Occipital lobe (tissue), 2 donors: Measurements from ENCODE around the gene MUL1. TPM values are rescaled to one million over a fixed set of nuclear protein-coding genes. Genes with fewer than 3 reads are reported as not detected.

Experiments
- DNase-seq: peaks from one replicate; lab custom pipeline; 2025; lab: John Stamatoyannopoulos, UW
- total RNA-seq: library from RNA; depleted of rRNA; stranded (reverse); fragments of >200 nt; gene quantifications from one replicate; pipeline ENCODE4 v1.2.3, GENCODE V29; 2014

Gene MUL1, protein sequence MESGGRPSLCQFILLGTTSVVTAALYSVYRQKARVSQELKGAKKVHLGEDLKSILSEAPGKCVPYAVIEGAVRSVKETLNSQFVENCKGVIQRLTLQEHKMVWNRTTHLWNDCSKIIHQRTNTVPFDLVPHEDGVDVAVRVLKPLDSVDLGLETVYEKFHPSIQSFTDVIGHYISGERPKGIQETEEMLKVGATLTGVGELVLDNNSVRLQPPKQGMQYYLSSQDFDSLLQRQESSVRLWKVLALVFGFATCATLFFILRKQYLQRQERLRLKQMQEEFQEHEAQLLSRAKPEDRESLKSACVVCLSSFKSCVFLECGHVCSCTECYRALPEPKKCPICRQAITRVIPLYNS
- total RNA-seq = 17.5 TPM

DNA sequence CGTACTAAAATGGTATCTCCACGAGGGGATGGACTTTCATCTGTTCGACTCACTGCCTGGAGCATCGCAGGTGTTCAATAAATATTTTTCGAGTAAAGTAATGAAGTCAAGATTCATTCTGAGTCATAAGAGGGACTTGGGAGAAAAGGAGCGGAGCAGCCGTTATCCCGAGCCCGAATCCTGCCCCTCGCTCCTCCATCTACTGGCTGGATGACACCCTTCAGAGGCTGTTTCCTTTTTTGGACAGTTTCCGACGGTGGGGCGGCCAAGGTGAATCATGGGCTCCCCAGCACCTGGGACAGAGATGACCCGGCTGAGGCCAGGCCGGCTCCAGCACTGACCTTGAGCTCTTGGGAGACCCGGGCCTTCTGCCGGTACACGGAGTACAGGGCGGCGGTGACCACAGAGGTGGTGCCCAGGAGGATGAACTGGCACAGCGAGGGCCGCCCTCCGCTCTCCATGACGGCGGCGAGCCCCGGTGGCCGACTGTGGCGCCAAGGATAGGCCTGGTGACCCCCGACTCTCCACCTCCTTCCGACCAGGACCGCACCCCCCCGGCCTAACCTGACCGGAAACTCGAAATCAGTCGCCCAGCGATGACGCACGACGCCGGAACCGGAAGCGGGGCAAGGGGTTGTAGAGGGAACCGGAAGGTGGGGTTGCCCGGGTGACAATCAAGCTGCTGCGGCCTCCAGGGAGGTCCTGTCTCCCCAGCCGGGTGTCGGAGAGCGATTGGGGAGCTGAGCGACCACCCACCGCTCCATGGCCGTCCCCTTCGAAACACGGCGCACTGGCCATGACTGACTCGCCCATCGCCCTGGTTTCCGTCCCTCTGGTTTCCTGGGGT, at the start of gene MUL1:
MUL1 (minus strand) TSS at position 588 of the 847 bp plus-strand sequence; CDS start at position 461, 127 bp downstream.
- peak; percentile 91 for DNase-seq

DNA sequence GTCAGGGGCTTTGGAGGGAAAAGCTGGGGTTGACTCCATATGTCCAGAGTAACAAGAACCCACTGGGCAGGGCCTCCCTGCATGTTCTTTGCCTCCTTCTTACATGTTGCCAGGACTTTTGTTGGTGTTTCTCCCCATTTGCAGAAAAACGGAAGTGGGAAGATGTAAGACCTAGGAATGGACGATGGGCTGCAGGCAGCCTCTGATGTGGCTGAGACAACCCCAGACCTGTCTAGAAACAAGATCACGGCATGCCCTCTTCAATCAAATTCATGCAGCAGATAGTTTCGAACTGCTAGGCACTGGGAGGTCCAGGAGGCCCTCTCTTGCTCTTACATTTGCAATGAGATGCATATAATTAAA, 47.8 kb upstream of the MUL1 start:
- DNase-seq = no peak

DNA sequence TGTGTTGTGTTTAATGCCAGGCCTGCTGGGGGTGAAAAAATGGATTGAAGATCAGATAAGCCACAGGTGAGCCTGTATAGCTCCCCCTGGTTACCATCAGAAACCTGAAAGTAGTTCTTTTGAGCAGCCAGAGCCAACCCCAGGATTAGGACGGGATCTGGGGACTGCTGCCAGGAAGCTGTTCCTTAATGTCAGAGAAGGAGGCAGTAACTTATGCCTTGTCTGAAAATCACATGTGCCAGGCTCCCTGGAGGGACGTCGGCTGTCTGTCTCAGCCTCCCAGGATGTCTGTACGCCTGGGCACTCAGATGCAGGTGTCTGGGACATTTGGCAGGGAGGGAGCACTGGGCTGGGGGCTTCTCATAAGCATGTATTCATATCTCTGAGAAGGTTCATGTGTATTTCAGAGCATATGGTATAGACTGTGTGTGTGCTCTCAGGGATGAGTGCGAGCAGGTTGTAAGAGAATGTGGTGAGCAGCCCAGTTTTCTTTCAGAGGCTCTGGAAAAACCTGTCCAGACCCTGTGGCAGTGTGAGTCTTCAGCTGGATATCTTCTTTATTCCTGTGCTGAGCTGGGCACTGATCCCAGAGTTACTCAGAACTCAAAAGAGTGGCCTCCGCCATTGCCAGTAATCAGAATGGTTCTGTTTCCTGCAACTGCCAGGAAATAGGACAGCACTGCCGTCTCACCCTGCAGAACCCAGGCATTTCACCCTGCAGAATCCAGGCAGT, 47.2 kb upstream of the MUL1 start:
- peak; percentile 34 for DNase-seq

DNA sequence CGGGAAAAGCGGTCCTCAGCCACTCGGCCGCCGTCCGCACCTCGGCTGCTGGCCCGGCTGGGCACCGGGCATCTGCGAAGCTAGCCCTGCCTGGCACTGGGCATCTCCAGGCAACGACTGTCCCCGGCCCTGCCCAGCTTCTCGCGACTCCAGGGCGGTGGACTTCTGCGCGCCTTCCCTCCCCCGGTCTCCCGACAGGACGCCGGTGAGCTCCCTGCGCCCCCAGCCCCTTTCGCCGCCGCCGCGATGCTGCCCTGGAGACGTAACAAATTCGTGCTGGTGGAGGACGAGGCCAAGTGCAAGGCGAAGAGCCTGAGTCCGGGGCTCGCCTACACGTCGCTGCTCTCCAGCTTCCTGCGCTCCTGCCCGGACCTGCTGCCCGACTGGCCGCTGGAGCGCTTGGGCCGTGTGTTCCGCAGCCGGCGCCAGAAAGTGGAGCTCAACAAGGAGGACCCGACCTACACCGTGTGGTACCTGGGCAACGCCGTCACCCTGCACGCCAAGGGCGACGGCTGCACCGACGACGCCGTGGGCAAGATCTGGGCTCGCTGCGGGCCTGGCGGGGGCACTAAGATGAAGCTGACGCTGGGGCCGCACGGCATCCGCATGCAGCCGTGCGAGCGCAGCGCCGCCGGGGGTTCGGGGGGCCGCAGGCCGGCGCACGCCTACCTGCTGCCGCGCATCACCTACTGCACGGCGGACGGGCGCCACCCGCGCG, 44.9 kb upstream of the MUL1 start:
- no peak for DNase-seq

DNA sequence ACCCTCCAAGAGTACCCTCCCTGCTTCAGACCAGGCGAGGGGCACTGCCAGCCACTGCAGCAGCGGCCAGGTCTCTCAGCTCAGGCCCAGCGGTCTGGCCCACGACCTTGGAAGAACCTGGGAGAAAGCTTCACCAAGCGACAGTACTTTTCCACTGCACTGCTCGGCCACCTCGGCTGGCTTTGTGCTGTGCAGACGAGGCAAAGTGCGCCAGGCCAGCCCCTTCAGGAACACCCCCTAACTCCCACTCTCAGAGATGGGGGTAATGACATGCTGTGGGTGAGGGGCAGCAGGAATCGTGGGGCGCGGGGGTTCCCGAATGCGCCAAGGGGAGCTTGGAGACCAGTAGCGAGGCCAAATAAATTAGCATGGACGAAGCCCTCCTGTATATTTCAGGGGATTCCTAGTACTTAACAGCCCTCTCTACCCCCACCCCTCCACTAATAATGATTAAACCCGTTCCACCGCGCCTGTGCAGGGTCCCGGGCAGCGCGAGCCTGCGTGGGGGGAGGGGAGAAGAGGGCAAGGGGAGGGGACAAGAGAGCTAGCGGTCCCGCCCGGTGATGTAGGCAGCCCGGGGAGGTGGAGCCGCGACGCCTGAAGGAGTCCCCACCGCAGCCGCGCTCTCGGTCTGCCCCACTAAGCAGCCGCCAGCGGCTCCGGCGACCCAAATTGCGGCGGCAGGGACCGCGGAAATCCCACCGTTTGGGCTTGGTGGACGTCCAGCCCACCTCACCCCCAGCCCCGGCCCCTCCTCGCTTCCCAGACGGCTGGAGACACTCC, 44.2 kb upstream of the MUL1 start, which contains the start of gene FAM43B:
FAM43B (plus strand) TSS at position 629 of the 783 bp plus-strand sequence. CDS start 401 bp downstream, outside the sequence.
- DNase-seq = peak; percentile 72

DNA sequence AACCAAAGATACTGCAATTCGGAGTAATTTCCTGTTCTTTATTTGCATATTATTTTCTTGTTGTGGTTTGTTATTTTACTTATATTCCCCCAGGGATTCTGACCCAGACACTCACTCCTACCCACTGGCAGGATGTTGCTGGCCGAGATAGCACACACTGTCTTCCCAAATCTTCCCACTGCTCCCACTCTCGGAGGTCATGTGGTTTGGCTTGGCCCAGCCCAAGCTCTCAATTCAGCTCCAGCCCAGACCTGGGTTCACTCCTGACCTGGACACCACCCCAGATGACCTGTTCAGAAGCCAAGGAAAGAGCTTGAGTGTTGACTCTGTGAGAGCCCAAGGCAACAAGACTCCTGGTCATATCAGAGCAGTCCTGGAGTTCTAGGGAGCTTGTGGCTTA, 43.2 kb upstream of the MUL1 start:
- no peak for DNase-seq

DNA sequence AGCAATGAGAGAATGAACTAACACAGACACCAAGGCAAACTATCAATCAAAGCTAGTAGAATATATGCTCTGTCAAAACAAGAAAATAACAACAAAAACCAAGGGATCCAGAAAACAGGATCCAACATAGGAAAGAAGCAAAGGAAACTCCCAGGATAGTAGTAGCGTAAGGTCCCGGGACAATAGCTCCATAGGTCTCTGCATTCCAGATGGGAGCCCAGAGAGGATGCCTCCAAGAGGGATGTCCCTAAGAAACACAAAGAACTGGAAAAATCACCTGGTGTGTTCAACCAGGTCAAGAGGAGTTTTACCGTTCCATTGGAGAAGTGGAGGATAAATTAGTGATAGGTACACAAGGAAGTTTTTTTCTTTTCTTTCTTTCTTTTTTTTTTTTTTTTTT, 38.7 kb upstream of the MUL1 start:
- DNase-seq = no peak

DNA sequence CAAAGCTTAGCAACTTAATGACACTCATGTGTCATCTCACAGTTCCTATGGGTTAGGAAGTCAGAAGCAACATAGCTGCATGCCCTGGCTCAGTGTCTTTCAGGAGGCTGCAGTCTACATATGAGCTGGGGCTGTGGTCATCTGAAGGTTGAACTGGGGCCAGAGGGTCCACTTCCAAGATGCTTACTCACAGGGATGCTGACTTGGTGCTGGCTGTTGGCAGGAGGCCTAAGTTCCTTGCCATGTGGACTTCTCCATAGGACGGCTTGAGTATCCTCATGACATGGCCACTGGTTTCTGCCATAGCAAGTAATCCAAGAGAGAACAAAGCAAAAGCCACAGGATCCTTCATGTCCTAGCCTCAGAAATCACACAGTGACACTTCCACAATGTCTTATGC, 32.3 kb upstream of the MUL1 start:
- no peak for DNase-seq

DNA sequence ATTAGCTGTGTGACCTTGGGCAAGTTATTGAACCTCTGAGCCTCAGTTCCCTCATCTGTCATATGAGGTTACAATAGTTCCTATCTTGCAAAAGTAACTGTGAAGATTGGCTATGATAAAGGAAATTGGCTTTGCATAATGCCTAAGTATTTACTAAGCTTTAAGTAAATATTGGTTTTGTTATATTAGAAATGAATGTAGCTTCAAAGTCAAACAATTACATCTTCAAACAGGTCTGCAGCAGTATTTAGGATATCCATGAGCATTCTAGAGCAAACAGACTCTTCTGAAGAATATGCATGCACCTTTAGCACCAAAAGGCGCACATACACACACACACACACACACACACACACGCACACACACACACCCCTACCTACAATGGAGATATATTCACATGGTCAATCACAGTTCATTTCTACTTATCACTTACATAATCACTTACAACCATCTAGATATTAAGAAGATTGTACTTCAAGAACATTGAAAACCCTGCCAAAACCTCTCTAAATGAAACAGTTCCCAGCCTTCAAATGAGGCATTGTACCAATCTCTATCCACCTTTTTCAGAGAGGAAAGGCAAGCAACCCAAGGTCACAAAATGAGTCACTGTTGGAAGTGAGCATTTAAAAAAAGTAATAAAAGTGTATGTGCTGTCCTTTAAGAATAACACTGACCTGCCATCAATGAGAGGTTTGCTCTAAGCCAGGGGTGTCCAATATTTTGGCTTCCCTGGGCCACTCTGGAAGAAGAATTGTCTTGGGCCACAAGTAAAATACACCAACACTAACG, 31.0 kb upstream of the MUL1 start:
- no peak for DNase-seq

DNA sequence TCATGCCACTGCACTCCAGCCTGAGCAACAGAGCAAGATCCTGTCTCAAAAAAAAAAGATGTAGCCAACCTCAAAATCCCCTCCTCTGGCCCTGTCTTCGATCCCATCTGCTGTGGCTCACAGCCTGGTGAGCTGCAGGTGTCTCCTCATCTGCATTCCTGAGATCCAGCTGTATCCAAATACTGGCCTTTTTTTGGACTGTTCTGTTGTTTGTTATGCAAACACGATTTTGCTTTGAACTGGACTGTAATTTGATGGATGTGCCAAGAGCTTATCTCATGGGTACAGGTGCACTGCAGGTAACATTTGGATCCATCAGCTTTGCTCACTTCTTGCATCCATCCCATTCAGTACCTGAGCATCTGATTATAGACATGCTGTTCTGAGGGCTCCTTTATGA, 30.3 kb upstream of the MUL1 start:
- DNase-seq = no peak

DNA sequence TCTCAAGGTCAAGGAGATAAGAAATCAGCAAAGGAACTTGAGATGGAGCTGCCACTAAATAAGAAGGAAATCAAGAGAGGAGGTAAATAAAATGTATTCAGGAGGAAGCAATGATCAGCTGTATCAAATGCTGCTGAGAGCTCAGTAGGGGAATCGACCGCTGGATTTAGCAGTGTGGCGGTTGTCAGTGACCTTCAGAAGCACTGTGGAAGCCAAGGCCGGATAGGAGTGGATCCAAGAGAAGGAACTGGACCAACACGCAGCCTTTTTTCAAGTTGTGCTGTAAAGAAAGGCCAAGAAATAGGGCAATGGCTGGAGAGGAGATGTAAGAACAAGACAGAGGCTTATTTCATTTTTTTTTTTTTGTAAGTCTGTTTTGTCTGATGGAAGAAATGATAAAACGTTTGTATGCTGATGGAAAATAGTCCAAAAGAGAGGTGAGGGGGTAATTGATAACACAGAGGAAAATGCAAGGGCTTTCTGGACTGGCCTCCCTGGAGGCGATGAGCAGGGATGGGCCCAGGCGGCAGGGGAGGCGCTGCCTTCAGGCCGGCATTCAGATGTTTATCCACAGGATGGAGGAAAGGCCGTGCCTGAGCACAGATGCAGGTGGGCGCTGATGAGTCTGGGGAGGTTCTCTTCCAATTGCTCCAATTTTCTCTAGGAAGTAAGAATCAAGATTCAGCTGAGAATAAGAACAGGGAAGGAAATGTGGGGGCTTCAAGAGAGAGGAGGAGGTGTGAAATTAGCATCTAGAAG, 26.9 kb upstream of the MUL1 start:
- no peak for DNase-seq

DNA sequence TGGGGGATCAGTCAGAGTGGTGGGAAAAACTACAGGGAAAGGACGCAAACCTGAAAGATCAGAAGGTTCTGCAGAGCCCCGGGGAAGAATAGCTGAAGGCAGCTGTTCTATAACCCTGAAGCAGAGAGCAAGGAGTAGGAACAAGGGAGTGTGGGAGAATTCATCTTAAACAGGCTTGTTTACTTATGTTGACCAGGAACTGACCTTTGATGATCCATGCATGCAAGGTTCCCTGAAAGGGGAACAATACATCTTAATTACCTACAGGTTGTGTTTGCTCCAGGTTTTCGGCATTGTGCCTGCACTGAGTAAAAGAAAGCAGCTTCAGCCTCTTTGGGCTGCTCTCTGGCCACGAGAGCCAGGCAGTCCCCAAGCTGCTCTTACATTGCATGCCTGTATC, 25.7 kb upstream of the MUL1 start:
- DNase-seq = no peak

DNA sequence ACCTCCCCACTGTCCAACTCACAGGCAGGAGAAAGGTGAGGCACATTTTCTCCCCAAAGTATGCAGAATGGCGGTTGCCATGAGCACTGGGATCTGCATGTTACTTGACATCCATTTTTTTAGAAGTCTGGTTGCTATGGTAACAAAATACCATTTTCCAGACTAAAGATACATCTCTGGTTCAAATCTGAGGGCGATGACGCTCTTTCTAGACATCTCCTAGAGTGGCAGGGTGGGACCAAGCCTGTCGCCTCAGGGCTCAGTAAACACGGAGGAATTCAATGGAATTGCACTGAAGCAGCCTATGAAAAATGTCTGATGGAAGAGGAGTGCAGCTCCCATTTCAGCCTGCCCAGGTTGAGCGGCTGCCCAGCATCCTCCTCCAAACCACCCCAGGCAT, 22.9 kb upstream of the MUL1 start:
- no peak for DNase-seq

DNA sequence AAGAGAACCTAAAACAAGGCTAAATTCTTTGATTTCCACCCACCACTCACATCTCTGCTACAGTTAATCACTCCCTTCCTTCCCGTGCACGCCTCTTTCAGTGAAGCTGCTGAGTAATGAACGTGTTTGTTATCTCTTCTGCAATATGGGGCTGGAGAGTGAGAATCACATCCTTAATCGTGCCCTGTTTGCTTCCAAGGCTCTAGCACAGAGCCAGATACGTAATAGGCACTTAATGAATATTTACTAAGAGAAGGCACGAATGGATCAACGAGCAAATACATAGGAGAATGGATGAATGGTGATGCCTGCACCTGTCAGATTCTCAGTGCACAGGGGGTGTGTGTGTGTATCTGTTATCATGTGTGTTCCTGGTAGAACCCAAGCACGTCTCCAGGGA, 22.4 kb upstream of the MUL1 start:
- DNase-seq = no peak

DNA sequence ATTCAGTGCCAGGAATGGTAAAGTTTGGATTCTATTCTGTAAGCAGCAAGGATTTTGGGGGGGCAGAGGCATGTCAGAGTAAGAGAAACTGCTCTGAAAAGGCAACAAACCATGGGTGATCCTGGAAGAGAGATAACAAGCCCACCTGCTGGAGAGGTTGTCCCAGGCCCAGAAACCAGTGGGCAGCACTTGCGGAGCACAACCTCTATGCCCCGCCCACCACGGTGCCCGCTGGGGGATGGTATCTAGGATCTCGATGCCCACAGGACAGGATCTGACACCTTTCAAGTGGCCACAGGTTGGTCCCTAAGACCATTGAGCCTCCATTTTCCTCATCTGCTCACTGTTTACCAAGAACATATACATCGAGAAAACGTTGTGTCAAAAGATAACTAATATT, 20.3 kb upstream of the MUL1 start:
- DNase-seq = no peak

DNA sequence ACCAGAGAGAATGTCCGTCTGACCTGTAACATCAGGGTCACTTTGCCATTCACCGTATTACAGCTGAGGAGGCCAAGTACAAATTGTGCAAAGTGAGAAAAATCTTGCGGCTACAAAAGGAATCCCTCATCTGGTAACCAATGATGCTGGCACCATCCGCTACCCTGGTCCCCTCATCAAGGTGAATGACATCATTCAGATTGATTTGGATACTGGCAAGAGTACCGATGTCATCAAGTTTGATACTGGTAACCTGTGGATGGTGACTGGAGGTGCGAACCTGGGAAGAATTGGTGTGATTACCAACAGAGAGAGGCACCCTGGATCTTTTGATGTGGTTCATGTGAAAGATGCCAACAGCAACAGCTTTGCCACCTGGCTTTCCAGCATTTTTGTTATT, 18.3 kb upstream of the MUL1 start:
- DNase-seq = no peak

DNA sequence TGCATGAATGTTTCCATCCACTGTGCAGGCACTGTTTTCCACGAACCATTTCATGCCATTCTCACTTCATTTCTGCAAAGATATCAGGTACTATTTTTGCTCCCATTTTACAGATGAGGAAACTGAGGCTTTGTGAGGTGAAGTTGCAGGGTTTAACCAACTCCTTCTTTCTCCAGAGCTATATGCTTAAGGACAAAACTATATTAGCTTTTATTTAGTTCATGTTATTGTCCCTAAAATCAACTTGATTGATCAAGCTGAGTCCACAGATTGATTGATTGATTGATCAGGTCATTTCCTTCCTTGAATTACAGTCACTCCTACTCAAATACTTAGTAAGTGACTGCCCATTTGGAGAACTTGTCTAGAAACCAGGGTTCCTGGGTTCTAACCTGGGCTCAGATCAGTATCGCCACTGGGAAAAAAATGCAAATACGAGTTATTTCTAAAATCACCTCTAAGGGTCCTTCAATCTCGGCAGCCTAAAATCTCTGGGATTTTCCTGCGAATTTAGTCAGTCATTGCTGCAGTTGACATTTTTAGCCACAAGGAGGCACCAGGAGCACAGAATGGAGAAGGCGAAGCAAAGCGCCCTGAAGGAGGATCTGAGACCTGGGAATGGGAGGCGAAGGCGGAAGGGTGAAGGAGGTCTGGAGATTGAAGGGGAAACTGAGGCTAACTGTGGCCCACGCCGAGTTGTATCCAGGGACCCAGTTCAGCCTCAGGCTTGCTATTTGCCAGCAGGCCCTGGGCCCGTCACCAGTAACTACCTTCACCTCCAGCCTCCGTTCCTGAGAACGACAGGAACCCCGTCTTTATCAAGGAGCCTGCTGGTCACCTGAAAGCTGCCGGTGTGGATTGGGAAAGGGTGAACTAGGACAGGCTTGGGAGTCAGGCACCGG, 14.3 kb upstream of the MUL1 start:
- peak; percentile 45 for DNase-seq
